ENCODE measurements around the gene GOT2.

The GOT2 gene

GRCh38 chr16:58727028-58727781 is 6.9 kb downstream of the GOT2 start:
- DNase-seq = no peak
- Histone ChIP-seq H3K4me1 (ENCODE audit: insufficient read depth, low read length) (peaks cover 17% of the 10 kb centered on the region), H3K79me2 (ENCODE audit: insufficient read depth, low read length) (peaks cover 77% of the 10 kb centered on the region), H3K27me3 (ENCODE audit: insufficient read depth, low read length, poor library complexity) (no peaks in the 10 kb centered on the region), H4K20me1 (ENCODE audit: insufficient read depth, low read length) (peaks cover 56% of the 10 kb centered on the region), H3K4me3 (ENCODE audit: low read depth in 1 of 2, low read length in 2 of 2) (no peak overlapping the region), H3K9me3 (ENCODE audit: insufficient read depth, low read length, severe bottlenecking) (no peaks in the 10 kb centered on the region), H3K4me2 (ENCODE audit: insufficient read depth, low read length) (no peak overlapping the region), H2AFZ (ENCODE audit: low read depth, low read length) (no peak overlapping the region), H3K36me3 (ENCODE audit: insufficient read depth, low read length) (peaks cover 54% of the 10 kb centered on the region), H3K27ac (ENCODE audit: low read length) (0 out of 2 replicates have a peak overlapping the region, but pooled peaks have one; percentile 21), H3K9ac (ENCODE audit: low read depth, low read length) (no peak overlapping the region)
- TF ChIP-seq CTCF (IDR thresholded peaks at IDR 0.05; ENCODE audit: borderline replicate concordance, extremely low read depth, low read length, poor library complexity, severe bottlenecking) (no peak), EZH2 (IDR thresholded peaks at IDR 0.05; ENCODE audit: borderline replicate concordance, low read depth, low read length, severe bottlenecking) (no peak)
- ATAC-seq (ENCODE audit: insufficient read depth, low read depth) = no peak

- no peak overlapping the region for H3K27ac ChIP-seq (ENCODE audit: low read length)
- no peak overlapping the region for H3K4me3 ChIP-seq (ENCODE audit: low read depth in 1 of 2, low read length in 2 of 2)
- no peaks in the 10 kb centered on the region for H3K4me1 ChIP-seq (ENCODE audit: insufficient read depth, low read length)
- no peak for ATAC-seq (ENCODE audit: insufficient read depth, low read depth)
- peaks cover 37% of the 10 kb centered on the region for H3K79me2 ChIP-seq (ENCODE audit: insufficient read depth, low read length)
- H4K20me1 ChIP-seq (ENCODE audit: insufficient read depth, low read length) = peaks cover 23% of the 10 kb centered on the region
- no peaks in the 10 kb centered on the region for H3K27me3 ChIP-seq (ENCODE audit: insufficient read depth, low read length, poor library complexity)
- H3K9me3 ChIP-seq (ENCODE audit: insufficient read depth, low read length, severe bottlenecking) = no peaks in the 10 kb centered on the region
- DNase-seq = no peak
- H3K4me2 ChIP-seq (ENCODE audit: insufficient read depth, low read length) = no peak overlapping the region
- TF ChIP-seq EZH2 (IDR thresholded peaks at IDR 0.05; ENCODE audit: borderline replicate concordance, low read depth, low read length, severe bottlenecking) (no peak), CTCF (IDR thresholded peaks at IDR 0.05; ENCODE audit: borderline replicate concordance, extremely low read depth, low read length, poor library complexity, severe bottlenecking) (no peak)
- no peak overlapping the region for H3K9ac ChIP-seq (ENCODE audit: low read depth, low read length)
- no peak overlapping the region for H2AFZ ChIP-seq (ENCODE audit: low read depth, low read length)
- peaks cover 74% of the 10 kb centered on the region for H3K36me3 ChIP-seq (ENCODE audit: insufficient read depth, low read length)
Measured at GRCh38 chr16:58723109-58723508, 11.0 kb downstream of the GOT2 start.

- TF ChIP-seq CTCF (IDR thresholded peaks at IDR 0.05; ENCODE audit: borderline replicate concordance, extremely low read depth, low read length, poor library complexity, severe bottlenecking) (no peak), EZH2 (IDR thresholded peaks at IDR 0.05; ENCODE audit: borderline replicate concordance, low read depth, low read length, severe bottlenecking) (no peak)
- no peak for DNase-seq
- H3K36me3 ChIP-seq (ENCODE audit: insufficient read depth, low read length) = peaks cover 91% of the 10 kb centered on the region
- H3K27ac ChIP-seq (ENCODE audit: low read length) = no peak overlapping the region
- H3K4me3 ChIP-seq (ENCODE audit: low read depth in 1 of 2, low read length in 2 of 2) = no peak overlapping the region
- no peak overlapping the region for H3K4me2 ChIP-seq (ENCODE audit: insufficient read depth, low read length)
- H3K9me3 ChIP-seq (ENCODE audit: insufficient read depth, low read length, severe bottlenecking) = no peaks in the 10 kb centered on the region
- no peak overlapping the region for H2AFZ ChIP-seq (ENCODE audit: low read depth, low read length)
- no peaks in the 10 kb centered on the region for H4K20me1 ChIP-seq (ENCODE audit: insufficient read depth, low read length)
- H3K4me1 ChIP-seq (ENCODE audit: insufficient read depth, low read length) = no peaks in the 10 kb centered on the region
- ATAC-seq (ENCODE audit: insufficient read depth, low read depth) = no peak
- no peaks in the 10 kb centered on the region for H3K79me2 ChIP-seq (ENCODE audit: insufficient read depth, low read length)
- no peaks in the 10 kb centered on the region for H3K27me3 ChIP-seq (ENCODE audit: insufficient read depth, low read length, poor library complexity)
- H3K9ac ChIP-seq (ENCODE audit: low read depth, low read length) = no peak overlapping the region
Measured at GRCh38 chr16:58717994-58718393, 16.1 kb downstream of the GOT2 start.

Data from DND-41 (cell line).